Calu3 (cell line): ENCODE measurements around the gene COL21A1. TPM values are rescaled to one million over a fixed set of nuclear protein-coding genes. Genes with fewer than 3 reads are reported as not detected.

Experiments used
- Bru-seq: library from RNA; stranded (reverse); fragments of 400-500 nt; gene quantifications from one replicate; lab custom pipeline; 2021; lab: Mats Ljungman, UMichigan
- BruChase-seq, 2 experiments: library from RNA; stranded (reverse); fragments of 400-500 nt; gene quantifications; one replicate each; lab custom pipeline; 2021; lab: Mats Ljungman, UMichigan
- BruUV-seq: library from RNA; stranded (reverse); fragments of 400-500 nt; replicated peaks from 2 replicates; lab custom pipeline; 2021; lab: Mats Ljungman, UMichigan
- CTCF ChIA-PET: fragments of 300-600 bp; sonication (Branson Sonifier 250); formaldehyde crosslinking; loops from one replicate; lab custom pipeline; 2022; ENCODE audit warnings: antibody characterized with exemption; lab: Charles Lee
- DNase-seq: peaks from one replicate; pipeline ENCODE4 v3.0.0; 2022
- H3K27ac Mint-ChIP-seq: one replicate; pipeline ENCODE4 v1.8.0; 2022; ENCODE audit warnings: mixed read lengths; ENCODE audit not compliant: unreplicated experiment
- H3K27me3 Mint-ChIP-seq: one replicate; pipeline ENCODE4 v1.8.0; 2022; ENCODE audit warnings: mixed read lengths; ENCODE audit not compliant: unreplicated experiment
- H3K36me3 Mint-ChIP-seq: one replicate; pipeline ENCODE4 v1.8.0; 2022; ENCODE audit warnings: mild to moderate bottlenecking, moderate library complexity, mixed read lengths; ENCODE audit not compliant: insufficient read depth, unreplicated experiment
- H3K4me1 Mint-ChIP-seq: one replicate; pipeline ENCODE4 v1.8.0; 2022; ENCODE audit warnings: mild to moderate bottlenecking, low read depth, mixed read lengths; ENCODE audit not compliant: unreplicated experiment
- H3K4me3 Mint-ChIP-seq: one replicate; pipeline ENCODE4 v1.8.0; 2022; ENCODE audit warnings: mild to moderate bottlenecking, low read depth, moderate library complexity, mixed read lengths; ENCODE audit not compliant: unreplicated experiment
- H3K9me3 Mint-ChIP-seq: one replicate; pipeline ENCODE4 v1.8.0; 2022; ENCODE audit warnings: low read depth, mixed read lengths; ENCODE audit not compliant: unreplicated experiment
- intact Hi-C: fragments of 100-400 bp; cut with micrococcal nuclease; formaldehyde crosslinking; loops from one replicate; pipeline ENCODE4 v1.10.0; 2022; ENCODE audit not compliant: unreplicated experiment
- long read RNA-seq: library from polyadenylated mRNA; stranded (forward); transcript quantifications from one replicate; pipeline ENCODE4 v2.0.0, GENCODE V29; 2022
- total RNA-seq: library from RNA; stranded (reverse); gene quantifications from 2 replicates; pipeline ENCODE4 v1.2.3, GENCODE V29; 2022
- TF ChIP-seq, protein P1 (sequence below): fragments of 200-600 bp; IDR thresholded peaks from one replicate; pipeline ENCODE4 v1.8.0; 2022; ENCODE audit warnings: antibody characterized with exemption; ENCODE audit not compliant: unreplicated experiment

The COL21A1 gene
- 0.44 and 1.8 TPM in 2 replicates for total RNA-seq
- percentile 14 among the genes with signal in this experiment for Bru-seq, nascent RNA
- BruChase-seq, experiment 1, labeled RNA remaining after a 6-hour chase: percentile 20 among the genes with signal in this experiment
- percentile 15 among the genes with signal in this experiment for BruChase-seq, experiment 2, labeled RNA remaining after a 2-hour chase
- long read RNA-seq: 0 reads

DNA sequence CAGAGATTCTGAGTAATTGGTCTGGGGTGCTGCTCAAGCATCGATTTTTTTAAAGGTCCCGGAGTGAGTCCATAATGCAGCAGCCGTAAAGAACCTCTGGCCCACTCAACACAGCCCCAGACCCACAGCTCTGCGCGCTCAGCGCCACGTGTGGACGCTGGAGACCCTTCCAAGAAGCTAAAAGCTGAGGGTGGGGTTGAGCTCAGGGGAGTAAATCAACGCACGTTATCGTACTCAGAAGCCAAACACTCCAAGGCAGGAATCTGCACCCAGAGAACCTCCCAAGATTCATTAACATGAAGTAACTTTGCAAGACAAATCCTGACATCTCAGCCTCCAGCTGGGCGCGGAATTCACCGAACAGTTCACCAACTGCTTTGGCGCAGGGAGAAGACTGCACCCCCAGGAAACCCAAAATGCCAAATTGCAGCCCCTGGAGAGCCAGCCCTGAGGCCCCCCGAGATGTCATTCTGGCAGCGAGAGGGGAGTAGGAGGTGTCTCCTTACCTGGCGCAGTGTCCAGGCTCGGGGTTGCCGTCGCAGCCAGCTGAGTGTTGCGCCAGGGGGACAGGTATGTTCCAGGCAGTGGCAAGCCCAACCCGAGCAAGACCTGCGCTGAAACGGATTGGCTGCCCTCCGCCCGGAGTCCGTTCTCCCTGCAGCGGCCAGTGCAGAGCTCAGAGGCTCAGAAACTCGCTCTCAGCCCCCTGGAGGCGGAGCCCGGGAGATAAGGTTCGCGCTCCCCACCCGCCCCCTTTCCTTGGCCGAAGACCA, at the start of gene COL21A1:
TSS of gene COL21A1 (minus strand) at position 700 of the 773 bp plus-strand sequence. CDS start 64,962 bp downstream, outside the sequence.
- no peak within 1 kb of the TSS for H3K27ac Mint-ChIP-seq
- peak; percentile 71 for DNase-seq
- TF ChIP-seq, protein P1, sequence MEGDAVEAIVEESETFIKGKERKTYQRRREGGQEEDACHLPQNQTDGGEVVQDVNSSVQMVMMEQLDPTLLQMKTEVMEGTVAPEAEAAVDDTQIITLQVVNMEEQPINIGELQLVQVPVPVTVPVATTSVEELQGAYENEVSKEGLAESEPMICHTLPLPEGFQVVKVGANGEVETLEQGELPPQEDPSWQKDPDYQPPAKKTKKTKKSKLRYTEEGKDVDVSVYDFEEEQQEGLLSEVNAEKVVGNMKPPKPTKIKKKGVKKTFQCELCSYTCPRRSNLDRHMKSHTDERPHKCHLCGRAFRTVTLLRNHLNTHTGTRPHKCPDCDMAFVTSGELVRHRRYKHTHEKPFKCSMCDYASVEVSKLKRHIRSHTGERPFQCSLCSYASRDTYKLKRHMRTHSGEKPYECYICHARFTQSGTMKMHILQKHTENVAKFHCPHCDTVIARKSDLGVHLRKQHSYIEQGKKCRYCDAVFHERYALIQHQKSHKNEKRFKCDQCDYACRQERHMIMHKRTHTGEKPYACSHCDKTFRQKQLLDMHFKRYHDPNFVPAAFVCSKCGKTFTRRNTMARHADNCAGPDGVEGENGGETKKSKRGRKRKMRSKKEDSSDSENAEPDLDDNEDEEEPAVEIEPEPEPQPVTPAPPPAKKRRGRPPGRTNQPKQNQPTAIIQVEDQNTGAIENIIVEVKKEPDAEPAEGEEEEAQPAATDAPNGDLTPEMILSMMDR: no peak
- peaks cover 8% of the 10 kb centered on the region for H3K4me1 Mint-ChIP-seq
- CTCF ChIA-PET: interaction anchor here (0.9 to 1.9 kb wide), 4 partner anchors 10 to 46 kb away, joined by 3 to 8 read pairs (median 4); no protein-coding TSS in a partner anchor
- no peaks in the 10 kb centered on the region for H3K9me3 Mint-ChIP-seq
- H3K36me3 Mint-ChIP-seq: peaks cover 10% of the 10 kb centered on the region
- H3K27me3 Mint-ChIP-seq: peaks cover 13% of the 10 kb centered on the region
- BruUV-seq: no TSS peak
- intact Hi-C loops: no loop called here
- peak within 1 kb of the TSS; percentile 67 for H3K4me3 Mint-ChIP-seq

DNA sequence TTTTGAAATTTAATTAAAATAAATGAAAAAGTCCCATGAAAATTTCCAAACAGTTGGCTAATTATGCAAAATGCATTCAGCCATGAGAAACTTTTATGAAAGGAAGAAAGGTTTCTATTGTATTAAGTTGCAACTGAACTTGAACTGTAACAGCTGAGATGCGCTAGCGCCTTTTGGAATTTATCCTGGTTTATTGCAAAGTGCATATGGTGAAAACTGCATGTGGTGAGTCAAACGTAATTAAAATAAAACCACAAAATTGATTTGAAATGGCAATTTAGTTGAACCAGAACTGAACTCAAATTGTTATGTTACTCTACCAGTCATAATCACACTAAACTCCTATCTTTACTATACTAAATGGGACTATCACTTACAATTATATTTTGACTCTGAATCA, 46.4 kb upstream of the COL21A1 start:
- intact Hi-C loops: loop anchor here (10.0 kb wide), 1 partner anchor 849 kb away; no protein-coding TSS in a partner anchor
- Mint-ChIP-seq H3K27ac (no peak overlapping the region), H3K4me1 (peaks cover 20% of the 10 kb centered on the region), H3K36me3 (no peaks in the 10 kb centered on the region), H3K4me3 (no peak overlapping the region), H3K27me3 (no peaks in the 10 kb centered on the region), H3K9me3 (peaks cover 2% of the 10 kb centered on the region)
- no peak for DNase-seq
- CTCF ChIA-PET: no interaction called here
- TF ChIP-seq, protein P1: no peak
- no TSS peak for BruUV-seq

DNA sequence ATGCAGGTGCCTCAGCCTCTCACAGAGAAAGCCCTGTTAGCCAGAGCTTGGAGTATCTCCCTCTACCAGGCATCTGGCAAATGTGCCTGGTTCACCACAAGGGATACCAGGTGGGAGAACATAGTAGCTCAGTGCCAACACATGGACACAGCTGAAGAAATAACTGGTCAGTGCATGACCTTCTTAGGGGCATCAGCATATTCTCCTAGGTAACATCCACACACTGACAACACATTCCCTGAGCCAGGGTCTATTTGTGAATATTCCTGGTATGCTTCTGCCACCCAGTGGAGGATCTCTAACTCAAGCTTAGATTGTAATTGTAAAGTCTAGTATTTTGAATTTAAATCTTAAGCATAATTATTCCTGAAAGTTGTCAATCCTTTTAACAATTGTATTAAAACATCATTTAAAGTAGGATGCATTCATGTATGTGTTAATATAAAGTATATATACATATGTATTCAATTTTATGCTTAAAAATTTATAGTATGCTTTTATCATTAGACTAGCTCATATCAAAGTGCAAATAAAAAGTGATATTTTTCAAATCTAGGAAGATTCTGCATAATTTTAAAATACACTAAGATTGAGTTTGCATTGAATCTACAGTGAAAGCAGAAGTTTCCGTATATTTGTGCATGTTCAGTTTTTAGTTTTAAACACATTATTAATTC, 45.3 kb upstream of the COL21A1 start:
- Mint-ChIP-seq H3K27me3 (no peaks in the 10 kb centered on the region), H3K4me1 (peaks cover 19% of the 10 kb centered on the region), H3K36me3 (no peaks in the 10 kb centered on the region), H3K9me3 (peaks cover 2% of the 10 kb centered on the region), H3K27ac (no peak overlapping the region), H3K4me3 (no peak overlapping the region)
- CTCF ChIA-PET: interaction anchor here (0.6 to 1.4 kb wide), 12 partner anchors 8 to 330 kb away, joined by 3 to 7 read pairs (median 4); partner anchors contain the start of gene COL21A1
- intact Hi-C loops: loop anchor here (1.0 to 10.0 kb wide), 2 partner anchors 312 to 848 kb away; no protein-coding TSS in a partner anchor
- DNase-seq: peak; percentile 49
- no TSS peak for BruUV-seq
- TF ChIP-seq, protein P1: peak; percentile 64

DNA sequence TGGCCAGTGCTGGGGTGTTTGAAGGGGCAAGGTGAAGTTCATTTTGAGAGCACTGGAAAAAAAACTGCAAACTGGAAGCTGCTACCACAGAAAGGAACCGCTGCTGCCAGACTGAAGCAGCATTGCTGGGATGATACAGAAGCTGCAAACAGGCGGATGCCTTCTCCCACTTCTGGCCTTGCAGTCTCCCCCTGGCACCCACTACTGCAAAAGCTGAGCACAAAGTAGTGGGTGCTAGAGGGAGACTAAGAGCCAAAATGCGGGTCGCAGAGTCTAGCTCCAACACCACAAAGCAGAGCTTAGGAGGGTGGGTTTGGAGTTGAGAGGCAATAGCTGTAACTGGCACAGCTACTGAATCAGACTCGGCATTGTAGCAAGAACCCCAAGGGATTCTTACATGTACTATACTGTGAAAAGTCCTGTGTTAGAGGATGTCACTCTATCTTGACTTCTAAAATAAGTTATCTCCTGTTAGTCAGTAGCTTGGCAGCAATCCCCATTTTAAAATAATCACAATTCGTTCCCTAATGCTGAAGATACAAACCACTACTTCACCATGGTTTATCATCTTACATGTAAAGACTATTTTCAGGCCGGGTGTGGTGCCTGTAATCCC, 44.0 kb upstream of the COL21A1 start:
- TF ChIP-seq, protein P1: no peak
- CTCF ChIA-PET: interaction anchor here (0.6 to 1.4 kb wide), 4 partner anchors 30 to 313 kb away, joined by 3 to 4 read pairs (median 4); no protein-coding TSS in a partner anchor

More for the DNA sequence above, 44.0 kb upstream of the COL21A1 start:
- Mint-ChIP-seq H3K36me3 (no peaks in the 10 kb centered on the region), H3K4me3 (no peak overlapping the region), H3K27ac (no peak overlapping the region), H3K27me3 (no peaks in the 10 kb centered on the region), H3K9me3 (peaks cover 2% of the 10 kb centered on the region), H3K4me1 (peaks cover 10% of the 10 kb centered on the region)
- BruUV-seq: no TSS peak
- DNase-seq: no peak
- intact Hi-C loops: loop anchor here (10.0 kb wide), 1 partner anchor 847 kb away; no protein-coding TSS in a partner anchor
